Ishikawa (cell line): ENCODE results near the gene KCNJ9.

ENCODE experiments used
- CEBPB ChIP-seq: IDR thresholded peaks from 2 replicates; pipeline ENCODE4 v1.6.1; 2012
- CREB1 ChIP-seq: IDR thresholded peaks from 2 replicates; pipeline ENCODE4 v1.6.1; 2012; ENCODE audit warnings: low read depth
- EP300 ChIP-seq: IDR thresholded peaks from 2 replicates; pipeline ENCODE4 v1.6.1; 2012; ENCODE audit warnings: borderline replicate concordance
- RAD21 ChIP-seq: IDR thresholded peaks from 2 replicates; pipeline ENCODE4 v1.6.1; 2012; ENCODE audit warnings: low read depth
- TAF1 ChIP-seq: IDR thresholded peaks from 2 replicates; pipeline ENCODE4 v1.6.1; 2012; ENCODE audit warnings: low read depth, mild to moderate bottlenecking
- TF ChIP-seq, protein P1 (sequence below): IDR thresholded peaks from 2 replicates; pipeline ENCODE4 v1.6.1; 2012

DNA sequence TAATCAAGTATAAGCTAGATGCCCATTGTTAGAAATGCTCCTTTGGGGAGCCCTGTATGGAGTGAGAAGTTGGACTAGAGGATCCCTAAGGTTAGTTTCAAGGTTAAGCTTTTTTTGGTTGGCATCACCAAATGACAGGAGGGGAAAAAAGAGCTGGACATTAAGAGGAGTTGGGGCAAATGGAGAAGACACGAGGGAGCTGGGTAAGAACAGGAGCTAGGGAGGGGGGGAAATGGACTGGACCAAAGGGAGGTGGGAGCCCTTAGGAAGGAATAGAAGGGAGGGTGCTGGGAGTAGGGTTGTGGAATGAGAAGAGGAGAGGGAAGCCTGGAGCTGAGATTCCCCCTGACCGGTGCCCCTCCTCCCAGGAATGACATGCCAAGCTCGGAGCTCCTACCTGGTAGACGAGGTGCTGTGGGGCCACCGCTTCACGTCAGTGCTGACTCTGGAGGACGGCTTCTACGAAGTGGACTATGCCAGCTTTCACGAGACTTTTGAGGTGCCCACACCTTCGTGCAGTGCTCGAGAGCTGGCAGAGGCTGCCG, 5.9 kb downstream of the KCNJ9 start:
- no peak for TF ChIP-seq CREB1
- TF ChIP-seq CEBPB = no peak
- no peak for TF ChIP-seq RAD21
- no peak for TF ChIP-seq TAF1
- TF ChIP-seq EP300 = no peak
- TF ChIP-seq, protein P1, sequence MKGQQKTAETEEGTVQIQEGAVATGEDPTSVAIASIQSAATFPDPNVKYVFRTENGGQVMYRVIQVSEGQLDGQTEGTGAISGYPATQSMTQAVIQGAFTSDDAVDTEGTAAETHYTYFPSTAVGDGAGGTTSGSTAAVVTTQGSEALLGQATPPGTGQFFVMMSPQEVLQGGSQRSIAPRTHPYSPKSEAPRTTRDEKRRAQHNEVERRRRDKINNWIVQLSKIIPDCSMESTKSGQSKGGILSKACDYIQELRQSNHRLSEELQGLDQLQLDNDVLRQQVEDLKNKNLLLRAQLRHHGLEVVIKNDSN = no peak
